Measurements from ENCODE around the gene RABL6.

The RABL6 gene

GRCh38 chr9:136852664-136853595 is 45.2 kb downstream of the RABL6 start:
- DNase-seq (ENCODE audit: low read depth, low spot score), result no peak
- no peak overlapping the region for H3K4me3 ChIP-seq (ENCODE audit: low read depth, low read length)
- in situ Hi-C loops (cut with HindIII; ENCODE audit: low sequenced_read_pairs), result no loop called here
- TF ChIP-seq CTCF (IDR thresholded peaks at IDR 0.05; ENCODE audit: low read depth, low read length), result no peak

- no peak overlapping the region for H3K4me3 ChIP-seq (ENCODE audit: low read depth, low read length)
- in situ Hi-C loops (cut with HindIII; ENCODE audit: low sequenced_read_pairs), result no loop called here
- DNase-seq (ENCODE audit: low read depth, low spot score), result no peak
- no peak for TF ChIP-seq CTCF (IDR thresholded peaks at IDR 0.05; ENCODE audit: low read depth, low read length)
Measured at GRCh38 chr9:136853596-136854112, 45.9 kb downstream of the RABL6 start.

- TF ChIP-seq CTCF (IDR thresholded peaks at IDR 0.05; ENCODE audit: low read depth, low read length), result no peak
- H3K4me3 ChIP-seq (ENCODE audit: low read depth, low read length), result no peak overlapping the region
- in situ Hi-C loops (cut with HindIII; ENCODE audit: low sequenced_read_pairs), result no loop called here
- no peak for DNase-seq (ENCODE audit: low read depth, low spot score)
Measured at GRCh38 chr9:136854113-136854841, 46.5 kb downstream of the RABL6 start.

- in situ Hi-C loops (cut with HindIII; ENCODE audit: low sequenced_read_pairs), result no loop called here
- DNase-seq (ENCODE audit: low read depth, low spot score), result no peak
Measured at GRCh38 chr9:136854842-136855460, 47.2 kb downstream of the RABL6 start.

GRCh38 chr9:136855461-136856078 is 47.8 kb downstream of the RABL6 start:
- H3K4me3 ChIP-seq (ENCODE audit: low read depth, low read length), result no peak overlapping the region
- no peak for DNase-seq (ENCODE audit: low read depth, low spot score)
- in situ Hi-C loops (cut with HindIII; ENCODE audit: low sequenced_read_pairs), result no loop called here
- TF ChIP-seq CTCF (IDR thresholded peaks at IDR 0.05; ENCODE audit: low read depth, low read length), result no peak

More at GRCh38 chr9:136854842-136855460, 47.2 kb downstream of the RABL6 start:
- no peak overlapping the region for H3K4me3 ChIP-seq (ENCODE audit: low read depth, low read length)
- TF ChIP-seq CTCF (IDR thresholded peaks at IDR 0.05; ENCODE audit: low read depth, low read length), result no peak

GRCh38 chr9:136856079-136856476 is 48.3 kb downstream of the RABL6 start:
- in situ Hi-C loops (cut with HindIII; ENCODE audit: low sequenced_read_pairs), result no loop called here
- H3K4me3 ChIP-seq (ENCODE audit: low read depth, low read length), result no peak overlapping the region
- no peak for TF ChIP-seq CTCF (IDR thresholded peaks at IDR 0.05; ENCODE audit: low read depth, low read length)
- no peak for DNase-seq (ENCODE audit: low read depth, low spot score)

Measured in astrocyte of the spinal cord (primary cell).